ENCODE data around the gene KDELR3.

Gene KDELR3

DNA sequence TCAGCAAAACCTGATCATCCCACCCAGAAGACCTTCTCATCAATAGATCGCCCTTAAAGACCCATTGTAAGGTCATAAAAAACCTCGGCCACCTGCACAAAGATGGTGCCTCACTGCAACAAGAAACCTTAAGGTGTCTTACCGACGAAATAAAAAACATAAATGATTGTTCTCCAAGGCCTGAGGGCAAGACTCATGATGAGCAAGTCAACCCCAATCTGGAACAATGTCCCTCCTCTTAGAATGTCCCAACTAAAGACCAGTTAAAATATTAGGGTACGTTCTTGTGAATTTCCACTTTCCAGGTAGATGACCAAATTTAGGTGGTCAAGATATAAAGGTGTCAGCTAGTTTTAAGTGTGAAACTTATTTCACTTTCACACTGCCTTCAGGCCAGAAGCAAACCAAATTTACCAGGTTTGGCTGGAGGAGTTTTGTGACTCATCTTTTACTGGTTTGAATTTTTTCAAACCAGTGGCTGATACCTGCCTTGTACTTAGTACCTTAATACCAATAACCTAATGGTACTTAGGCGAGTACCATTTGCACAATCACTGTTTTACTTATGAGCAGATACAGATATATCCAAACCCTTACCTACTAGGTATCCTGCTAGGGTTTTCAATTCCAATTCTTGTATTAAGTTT is 14.9 kb downstream of the KDELR3 start:
- DNase-seq (ENCODE audit: low read depth in 2 of 2), result no peak

DNA sequence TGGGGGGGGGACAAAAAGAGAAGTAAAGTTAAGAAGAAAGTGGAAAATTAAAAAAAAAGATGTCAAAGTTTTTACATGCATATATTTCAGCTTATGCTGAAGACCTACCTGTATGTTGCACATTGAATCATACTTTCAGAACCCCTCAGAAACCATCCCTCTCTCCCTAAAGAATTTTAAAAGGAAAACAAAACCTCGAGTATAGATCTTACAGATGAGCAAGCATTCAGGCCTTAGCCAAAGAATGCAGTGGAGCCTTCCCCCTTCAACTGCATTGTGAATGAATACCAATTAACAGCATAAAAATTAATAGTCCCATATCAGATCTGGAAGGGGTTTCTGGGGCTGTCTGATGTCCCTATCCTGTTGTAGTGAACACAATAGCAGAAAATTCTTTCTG is 16.3 kb downstream of the KDELR3 start:
- DNase-seq (ENCODE audit: low read depth in 2 of 2), result no peak

DNA sequence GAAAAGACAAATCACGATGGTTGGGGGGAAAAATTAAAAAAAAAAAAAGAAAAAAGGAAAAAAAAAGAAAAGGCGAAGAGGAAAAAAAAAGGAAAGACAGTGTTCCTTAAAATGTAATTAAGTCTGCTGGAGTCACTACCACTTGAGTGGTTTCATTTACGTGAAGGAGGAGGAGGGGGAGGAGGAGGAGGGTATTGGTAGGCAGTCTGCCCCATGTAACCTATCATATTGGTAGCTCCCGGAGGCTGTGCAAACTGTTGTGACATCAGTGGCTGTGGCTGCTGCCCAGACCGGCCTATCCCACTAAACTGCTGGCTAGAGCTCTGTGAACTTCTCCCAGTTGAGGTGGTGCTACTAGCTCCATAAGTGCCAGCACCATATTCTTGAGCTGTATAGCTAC is 17.9 kb downstream of the KDELR3 start:
- no peak for DNase-seq (ENCODE audit: low read depth in 2 of 2)

DNA sequence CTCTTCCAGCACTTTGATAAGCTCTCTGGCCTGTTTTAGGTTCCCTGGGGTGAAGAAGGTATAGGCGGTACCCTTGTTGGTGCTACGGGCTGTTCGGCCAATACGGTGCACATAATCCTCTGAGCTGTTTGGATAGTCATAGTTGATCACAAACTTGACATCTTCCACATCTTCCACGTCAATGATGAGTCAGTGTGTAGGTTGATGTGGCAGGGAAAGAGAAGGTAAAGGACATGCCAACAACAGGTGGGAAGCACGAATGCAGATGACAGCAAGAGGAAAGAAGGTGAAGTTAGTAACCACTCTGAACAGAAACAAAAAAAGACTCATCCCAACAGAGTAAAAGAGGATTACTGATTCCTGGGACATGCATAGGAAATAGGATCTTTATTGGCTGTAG is 20.1 kb downstream of the KDELR3 start:
- DNase-seq (ENCODE audit: low read depth in 2 of 2), result no peak

DNA sequence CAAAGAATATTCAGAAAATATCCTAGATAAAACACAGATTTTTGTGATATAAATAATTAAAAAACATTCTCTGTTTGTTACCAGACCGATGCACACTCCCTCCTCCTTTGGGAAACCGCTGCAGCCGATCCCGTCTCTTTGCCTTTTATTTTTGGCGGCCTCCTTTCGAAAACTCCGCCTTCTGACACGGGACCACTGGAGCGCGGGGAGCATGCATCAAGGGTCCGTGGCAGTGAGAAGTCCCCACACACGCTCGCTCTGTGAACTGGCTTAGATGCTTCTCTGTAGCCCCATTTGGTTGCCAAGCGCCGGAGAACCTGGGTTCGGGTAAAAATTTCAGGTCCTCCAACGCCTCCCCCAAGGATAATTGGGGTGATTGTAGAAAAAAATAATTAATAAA is 21.2 kb downstream of the KDELR3 start:
- DNase-seq (ENCODE audit: low read depth in 2 of 2), result no peak

DNA sequence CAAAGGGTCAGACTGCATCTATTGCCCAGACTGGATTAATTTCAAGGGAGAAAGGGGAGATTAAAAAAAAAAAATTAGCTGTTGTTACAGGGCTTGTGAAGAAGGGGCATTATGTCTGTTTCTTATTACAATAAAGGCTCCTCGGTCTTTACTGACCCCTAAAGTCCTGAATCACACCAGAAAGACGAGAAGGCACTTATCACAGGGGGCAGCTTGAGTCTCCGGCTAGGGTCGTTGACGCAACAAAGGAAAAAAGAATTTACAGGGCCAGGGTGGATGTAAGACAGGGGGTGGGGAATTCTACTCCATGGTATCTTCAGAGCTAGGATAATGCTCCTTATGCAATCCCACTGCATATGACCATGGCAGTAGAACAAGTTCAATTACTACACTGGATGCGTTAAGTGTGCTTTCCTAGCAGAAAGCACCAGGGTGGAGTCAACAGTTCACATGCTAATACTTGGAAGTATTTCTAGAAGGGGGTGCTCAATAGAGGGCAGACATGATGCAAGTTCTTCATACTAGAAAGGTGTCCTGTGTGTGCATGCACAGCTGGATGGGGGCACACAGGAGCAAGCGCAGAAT is 21.8 kb downstream of the KDELR3 start:
- DNase-seq (ENCODE audit: low read depth in 2 of 2), result no peak

DNA sequence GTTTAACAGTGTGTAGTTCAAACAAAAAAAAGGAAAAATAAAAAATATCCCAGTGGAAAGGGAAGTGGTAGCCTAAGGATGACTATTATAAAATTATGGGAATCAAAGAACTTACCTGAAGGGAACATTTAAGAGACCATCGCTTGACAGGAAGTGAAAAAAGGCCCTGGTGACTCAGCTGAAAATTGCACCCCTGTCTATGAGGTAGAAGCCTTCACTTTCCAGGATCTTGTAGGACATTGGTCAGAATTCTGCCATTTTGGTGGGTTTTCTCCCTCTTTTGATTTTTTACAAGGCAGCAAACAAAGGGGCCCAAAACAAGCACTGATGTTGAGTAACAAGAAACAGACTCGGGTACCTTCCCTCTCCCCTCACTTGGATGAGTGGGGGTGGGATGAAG is 22.6 kb downstream of the KDELR3 start:
- DNase-seq (ENCODE audit: low read depth in 2 of 2), result no peak

DNA sequence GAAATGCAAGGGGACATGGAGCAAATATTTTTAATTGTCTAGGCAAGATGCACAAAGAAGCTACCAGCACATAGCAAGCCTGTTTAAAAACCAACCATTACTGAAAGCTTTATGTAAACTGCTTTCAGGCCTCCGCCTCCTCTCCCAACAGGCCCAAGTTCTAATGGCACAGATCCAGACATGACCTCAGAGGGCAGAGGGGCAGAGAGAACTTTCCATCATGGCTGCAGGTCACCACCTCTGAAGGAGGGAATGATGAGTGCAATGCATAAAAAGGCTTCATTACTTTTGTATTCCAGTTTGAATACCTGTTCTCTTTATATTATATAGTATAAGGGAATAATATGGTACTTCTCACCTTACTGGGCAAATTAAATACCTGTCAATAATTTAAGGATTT is 23.0 kb downstream of the KDELR3 start:
- DNase-seq (ENCODE audit: low read depth in 2 of 2), result no peak

DNA sequence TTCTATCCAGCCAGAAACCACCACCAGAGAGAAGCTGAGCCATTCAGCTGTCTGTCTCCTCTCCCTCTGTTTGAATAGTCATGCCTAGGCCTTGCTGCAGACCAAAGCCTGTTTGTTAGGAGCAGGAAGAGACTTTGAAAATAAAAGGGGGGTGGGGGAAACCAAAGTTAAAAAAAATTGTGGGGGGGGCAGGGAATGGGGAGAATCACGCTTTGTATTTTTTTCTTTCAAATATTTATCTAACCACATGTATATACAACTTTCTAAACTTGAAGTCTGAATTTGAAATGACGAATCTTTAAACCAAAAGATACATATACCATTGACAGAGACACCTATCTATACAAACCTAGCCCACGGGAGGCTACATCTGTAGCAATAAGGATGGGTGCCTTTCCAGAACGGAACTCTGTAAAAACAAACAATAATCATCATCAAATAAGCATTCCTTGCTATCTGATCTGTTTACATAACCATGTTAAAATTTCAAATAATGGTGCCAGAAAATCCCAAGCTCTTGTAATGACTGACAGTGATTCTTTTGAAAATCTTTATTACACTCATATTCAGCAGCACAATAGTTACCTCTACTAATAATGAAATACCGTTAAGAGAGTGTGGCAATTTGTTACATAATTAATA is 23.9 kb downstream of the KDELR3 start:
- no peak for DNase-seq (ENCODE audit: low read depth in 2 of 2)

DNA sequence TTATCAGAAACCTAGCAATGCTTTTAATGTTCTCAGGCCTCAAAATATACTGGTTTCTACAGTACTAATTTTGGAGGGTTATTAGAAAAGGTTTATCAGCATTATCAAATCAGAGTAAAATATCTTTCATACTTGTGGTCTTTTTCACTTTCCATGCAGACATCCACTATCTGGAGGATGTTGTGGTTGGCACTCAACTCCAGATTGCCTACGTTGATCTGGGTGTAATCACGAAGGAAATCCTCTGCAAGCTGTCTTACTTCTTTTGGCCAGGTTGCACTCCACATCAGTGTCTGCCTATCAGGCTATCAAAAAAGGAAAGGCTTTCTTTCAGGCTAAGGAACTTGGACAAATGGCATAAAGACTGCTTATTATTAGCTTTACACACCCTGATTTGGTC is 26.6 kb downstream of the KDELR3 start:
- no peak for DNase-seq (ENCODE audit: low read depth in 2 of 2)

DNA sequence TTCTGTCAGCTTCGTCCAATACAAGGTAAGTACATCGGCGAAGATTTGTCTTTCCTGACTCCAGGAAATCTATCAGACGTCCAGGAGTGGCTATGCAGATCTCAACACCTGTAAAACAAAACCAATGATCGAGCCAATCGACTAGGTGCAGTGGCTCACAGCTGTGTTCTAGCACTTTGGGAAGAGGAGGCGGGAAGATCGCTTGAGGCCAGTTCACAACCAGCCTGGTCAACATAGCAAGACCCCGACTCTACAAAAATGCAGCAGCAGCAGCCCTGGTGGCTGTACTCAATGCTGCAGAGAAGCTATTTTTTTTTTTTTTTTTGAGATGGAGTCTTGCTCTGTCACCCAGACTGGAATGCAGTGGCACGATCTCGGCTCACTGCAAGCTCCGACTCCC is 27.0 kb downstream of the KDELR3 start:
- no peak for DNase-seq (ENCODE audit: low read depth in 2 of 2)

DNA sequence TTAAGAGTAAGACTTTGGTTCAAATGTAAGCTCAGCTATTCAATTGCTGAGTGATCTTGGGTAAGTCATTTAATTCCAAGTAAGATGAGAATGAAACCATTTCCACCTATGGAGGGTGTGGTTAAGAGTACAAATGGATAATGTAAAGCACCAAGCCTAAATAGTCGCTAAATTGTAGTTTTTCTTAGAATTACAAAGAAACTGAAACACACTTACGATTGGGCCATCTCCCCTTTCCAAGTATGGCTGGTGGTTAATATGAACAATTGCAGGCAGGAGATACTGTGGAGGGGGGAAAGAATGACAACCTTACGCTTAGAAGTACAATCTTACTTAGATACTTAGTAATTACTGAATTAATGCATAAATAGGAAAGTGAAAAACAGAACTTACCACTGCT is 30.0 kb downstream of the KDELR3 start:
- DNase-seq (ENCODE audit: low read depth in 2 of 2), result no peak

DNA sequence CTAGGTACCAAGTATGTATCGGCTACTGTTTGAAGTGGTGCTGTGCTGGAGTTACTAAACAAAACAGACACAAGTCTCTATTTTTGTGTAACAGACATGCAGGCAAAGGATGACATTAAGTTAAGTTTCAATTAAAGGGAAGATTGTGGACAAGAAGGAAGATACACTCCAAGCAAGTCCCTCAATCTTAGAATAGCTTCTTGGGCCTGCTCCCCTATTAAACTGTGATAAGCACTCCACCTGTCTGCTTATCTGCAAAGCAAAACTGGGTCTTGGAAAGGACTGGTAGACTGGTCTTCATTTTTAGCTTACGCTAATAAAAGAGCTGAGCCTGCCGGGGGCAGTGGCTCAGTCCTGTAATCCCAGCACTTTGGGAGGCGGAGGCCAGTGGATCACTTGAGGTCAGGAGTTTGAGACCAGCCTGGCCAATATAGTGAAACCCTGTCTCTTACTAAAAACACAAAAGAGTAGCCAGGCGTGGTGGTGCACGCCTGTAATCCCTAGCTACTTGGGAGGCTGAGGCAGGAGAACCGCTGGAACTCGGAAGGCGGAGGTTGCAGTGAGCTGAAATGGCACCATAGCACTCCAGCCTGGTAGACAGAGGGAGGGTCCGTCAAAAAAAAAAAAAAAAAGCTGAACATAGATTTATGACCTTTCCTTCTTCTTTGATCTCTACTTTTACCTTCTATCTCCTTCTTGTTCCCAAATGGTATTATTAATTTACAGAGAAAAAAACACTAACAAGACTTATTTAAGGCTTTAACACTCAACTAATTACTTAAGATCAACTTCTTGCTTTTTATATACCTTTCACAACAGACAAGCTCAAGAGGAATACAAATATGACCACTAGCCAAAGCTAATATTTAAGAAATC is 34.1 kb downstream of the KDELR3 start:
- no peak for DNase-seq (ENCODE audit: low read depth in 2 of 2)

DNA sequence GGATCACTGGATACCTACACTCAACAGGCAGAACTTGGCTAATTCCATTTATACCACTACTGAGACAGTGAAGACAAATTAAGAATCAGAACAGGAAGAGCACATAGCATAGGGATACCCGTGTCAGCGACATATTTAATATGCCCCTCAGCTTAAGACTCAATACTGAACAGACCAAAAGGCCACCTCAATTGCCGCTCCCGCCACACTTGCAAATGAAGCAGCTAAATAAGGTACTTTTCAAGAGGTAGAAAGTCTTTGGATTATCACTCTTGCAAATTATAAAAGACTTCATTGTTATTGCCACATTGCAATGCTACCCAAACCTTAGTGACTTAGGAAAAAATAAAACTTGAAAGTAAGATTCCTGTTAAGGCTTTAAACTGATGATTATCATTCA is 35.1 kb downstream of the KDELR3 start:
- DNase-seq (ENCODE audit: low read depth in 2 of 2), result no peak

DNA sequence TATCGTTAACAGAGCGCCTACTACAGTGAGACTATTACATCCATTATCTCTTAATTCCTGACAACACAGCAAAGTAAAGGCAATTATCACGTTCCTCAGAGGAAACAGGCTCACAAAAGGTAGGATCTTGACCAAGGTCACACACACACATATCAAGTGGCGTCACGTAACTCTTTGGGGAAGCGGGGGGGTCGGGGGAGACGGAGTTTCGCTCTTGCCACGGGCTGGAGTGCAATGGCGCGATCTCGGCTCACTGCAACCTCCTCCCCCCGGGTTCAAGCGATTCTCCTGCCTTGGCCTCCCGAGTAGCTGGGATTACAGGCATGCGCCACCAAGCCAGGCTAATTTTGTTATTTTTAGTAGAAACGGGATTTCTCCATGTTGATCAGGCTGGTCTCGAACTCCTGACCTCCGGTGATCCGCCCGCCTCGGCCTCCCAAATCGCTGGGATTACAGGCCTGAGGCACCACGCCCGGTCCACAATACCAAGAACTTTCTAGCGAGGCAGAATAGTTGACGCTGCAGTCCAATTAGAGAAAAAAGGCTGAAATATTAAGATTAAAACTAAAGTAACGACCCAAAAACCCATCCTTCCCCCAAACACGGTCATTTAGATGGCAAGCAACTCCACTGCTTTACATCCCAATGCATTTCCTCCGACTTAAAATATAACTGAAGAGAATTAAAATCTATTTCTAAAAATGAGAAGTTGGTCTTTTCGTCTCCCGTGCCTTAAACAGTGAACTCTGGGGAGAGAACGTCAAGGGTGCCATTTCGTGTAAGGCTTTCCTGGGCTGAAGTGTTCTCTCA is 37.0 kb downstream of the KDELR3 start:
- peak; percentile 30 to 43 for DNase-seq (ENCODE audit: low read depth in 2 of 2)

DNA sequence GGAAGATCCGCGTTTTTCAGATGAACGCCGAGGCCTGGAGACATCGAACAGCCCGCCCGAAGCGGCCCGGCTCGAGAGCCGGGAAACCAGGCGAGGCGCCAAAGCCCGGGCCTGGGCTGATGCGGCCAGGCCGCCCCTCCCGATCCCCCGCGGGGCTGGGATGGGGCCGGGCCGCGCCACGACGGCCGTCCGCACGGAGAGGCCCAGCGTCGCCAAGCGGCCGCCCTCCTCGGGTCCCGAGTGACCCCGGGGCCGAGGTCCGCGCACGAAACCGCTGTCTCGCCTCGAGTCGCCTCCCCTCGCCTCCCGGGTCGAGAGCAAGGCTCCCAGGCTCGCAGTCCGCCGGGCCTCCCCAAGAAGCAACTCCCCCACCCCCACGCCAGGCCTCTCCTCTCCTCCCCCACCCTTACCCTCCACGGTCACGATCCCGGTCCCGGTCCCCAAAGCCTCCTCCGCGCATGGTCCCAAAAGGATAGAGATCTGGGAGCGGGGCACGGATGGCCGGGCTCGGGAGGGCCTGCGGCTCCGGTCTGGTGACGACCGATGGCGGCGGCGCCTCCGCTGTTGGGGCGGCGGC is 37.7 kb downstream of the KDELR3 start:
- DNase-seq (ENCODE audit: low read depth in 2 of 2), result peak; percentile 31 to 36

DNA sequence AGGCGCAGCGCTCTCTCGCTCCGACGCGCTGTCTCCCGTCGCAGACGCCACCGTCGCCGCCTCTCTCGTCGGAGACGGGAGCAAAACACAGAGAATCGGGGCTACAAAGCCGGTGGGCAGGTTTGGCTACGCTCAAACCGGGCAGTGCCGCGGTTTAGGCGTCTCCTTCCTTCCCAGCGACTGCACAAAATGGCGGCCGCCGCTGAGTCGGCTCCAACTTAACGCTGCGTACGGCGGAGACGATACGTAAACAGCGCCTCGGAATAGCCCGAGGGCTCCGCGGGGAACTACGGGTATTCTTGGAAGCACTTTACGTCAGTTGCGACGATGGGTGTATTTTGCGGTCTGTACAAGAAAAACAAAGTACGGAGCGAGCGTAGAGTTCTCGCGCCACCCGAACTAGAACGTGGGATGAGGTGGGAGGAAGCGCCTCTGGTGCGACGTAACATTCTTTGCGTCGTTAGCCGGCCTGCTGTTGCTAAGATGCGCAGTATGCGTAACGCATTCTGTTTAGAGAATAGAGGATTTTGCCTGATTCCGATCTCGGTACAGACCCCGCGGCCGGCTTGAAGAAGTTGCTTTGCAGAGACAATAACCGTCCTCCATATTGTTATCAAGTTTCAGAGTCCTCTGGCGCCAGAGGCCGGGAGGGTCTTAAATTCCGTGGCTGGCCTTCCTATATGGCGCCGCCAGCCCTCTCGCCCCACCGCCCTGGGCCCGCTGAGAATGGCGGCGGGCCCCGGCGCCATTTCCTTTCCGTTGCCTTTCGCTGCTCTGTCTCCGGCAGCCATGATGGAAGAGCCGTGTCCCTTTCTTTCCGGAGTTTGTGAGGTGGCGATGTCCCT is 38.4 kb downstream of the KDELR3 start, which contains the start of gene DDX17:
Gene DDX17, minus strand, starts transcription at position 194 of the 845 bp plus-strand sequence.
- peak; percentile 83 to 88 for DNase-seq (ENCODE audit: low read depth in 2 of 2)

DNA sequence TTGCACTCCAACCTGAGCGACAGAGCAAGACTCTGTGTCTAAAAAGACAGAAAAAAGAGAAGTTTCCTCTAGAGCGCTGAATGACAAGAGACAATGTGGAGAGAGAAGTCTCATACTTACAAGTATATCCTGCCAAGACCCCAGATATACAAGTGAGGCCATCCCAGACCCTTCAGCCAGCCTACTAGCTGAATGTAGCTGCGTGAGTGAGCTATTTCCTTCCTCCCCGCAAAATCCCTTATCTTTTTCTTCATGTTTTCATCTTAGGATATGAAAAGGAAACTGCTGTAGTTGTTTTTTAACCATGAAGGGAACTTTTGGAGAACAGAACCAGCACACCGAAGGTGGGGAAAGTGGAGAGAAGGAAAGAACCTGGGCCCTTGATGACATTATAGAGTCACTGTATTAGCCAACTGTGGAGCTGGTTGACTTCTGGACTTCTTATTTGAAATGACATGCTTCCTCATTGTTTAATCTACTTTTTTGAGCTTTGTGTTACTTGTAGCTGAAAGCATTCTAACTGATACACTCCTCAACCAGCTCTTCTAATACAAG is 42.6 kb downstream of the KDELR3 start:
- no peak for DNase-seq (ENCODE audit: low read depth in 2 of 2)

DNA sequence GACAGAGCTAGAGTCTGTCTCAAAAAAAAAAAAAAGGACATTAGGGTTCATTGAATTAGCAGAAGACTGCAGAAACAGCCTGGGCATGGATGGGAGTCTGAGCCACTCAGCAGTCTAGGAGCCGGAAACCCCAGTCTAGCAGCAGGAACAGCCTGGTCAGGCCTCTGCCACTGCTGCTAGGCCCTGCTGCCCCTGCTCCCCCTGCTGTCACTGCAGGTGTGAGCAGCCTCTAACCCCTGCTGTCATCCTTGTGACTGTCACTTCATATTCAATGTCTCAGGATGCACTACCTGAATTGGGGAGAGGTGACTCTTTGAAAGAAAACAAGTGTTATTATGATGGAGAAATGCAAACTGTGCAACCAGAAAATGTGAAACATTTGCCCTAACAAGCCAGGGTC is 45.2 kb downstream of the KDELR3 start:
- no peak for DNase-seq (ENCODE audit: low read depth in 2 of 2)

DNA sequence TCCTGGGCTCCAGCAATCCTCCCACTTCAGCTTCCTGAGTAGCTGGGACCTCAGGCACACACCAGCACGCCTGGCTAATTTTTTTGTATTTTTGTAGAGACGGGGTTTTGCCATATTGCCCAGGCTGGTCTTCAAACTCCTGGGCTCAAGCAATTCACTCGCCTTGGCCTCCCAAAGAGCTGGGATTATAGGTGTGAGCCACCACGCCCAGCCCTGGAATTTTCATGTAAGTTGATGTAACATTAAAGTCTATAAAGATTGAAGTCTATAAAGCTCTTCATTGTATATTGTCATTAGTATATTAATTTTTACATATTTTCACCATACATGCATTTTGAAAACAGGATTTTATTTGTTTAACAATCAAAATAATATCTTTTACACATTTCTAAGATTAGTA is 50.7 kb downstream of the KDELR3 start:
- DNase-seq (ENCODE audit: low read depth in 2 of 2), result no peak
